Amygdala (tissue), 56 donors: ENCODE measurements around the gene IP6K2.
"Not testable (repeated sequence)": the region's sequence is repeated elsewhere in the genome, so short reads cannot be mapped to it uniquely, and the experiment has no call there.

Experiments used
- DNase-seq, 56 donors: peaks; one replicate each; lab custom pipeline; 2025; lab: John Stamatoyannopoulos, UW

Gene IP6K2

GRCh38 chr3:48733752-48734518 lies 16.9 kb upstream of the IP6K2 start:
- not testable (repeated sequence) for DNase-seq

- DNase-seq, result no peak
Observed at GRCh38 chr3:48727511-48727910, 10.5 kb upstream of the IP6K2 start.

- DNase-seq, result not testable (repeated sequence)
Observed at GRCh38 chr3:48725185-48725855, 8.3 kb upstream of the IP6K2 start.

- DNase-seq, result no peak
Observed at GRCh38 chr3:48723725-48724124, 6.7 kb upstream of the IP6K2 start.

- not testable (repeated sequence) for DNase-seq
Observed at GRCh38 chr3:48723293-48723692, 6.3 kb upstream of the IP6K2 start.

- peak in 3 of 56 donors; percentile 31 to 49 (median 47) for DNase-seq
Observed at GRCh38 chr3:48716508-48716981, 476 bp downstream of the IP6K2 start.

GRCh38 chr3:48715174-48715800 lies 1.7 kb downstream of the IP6K2 start:
- no peak for DNase-seq

GRCh38 chr3:48711727-48712126 lies 5.3 kb downstream of the IP6K2 start:
- no peak for DNase-seq

GRCh38 chr3:48709051-48709461 lies 8.0 kb downstream of the IP6K2 start:
- no peak for DNase-seq

GRCh38 chr3:48708481-48708889 lies 8.5 kb downstream of the IP6K2 start:
- DNase-seq, result no peak

- no peak for DNase-seq
Observed at GRCh38 chr3:48707157-48707556, 9.9 kb downstream of the IP6K2 start.

GRCh38 chr3:48702320-48702920 lies 14.6 kb downstream of the IP6K2 start:
- no peak for DNase-seq

GRCh38 chr3:48700731-48701405 lies 16.2 kb downstream of the IP6K2 start:
- no peak for DNase-seq

GRCh38 chr3:48698891-48699290 lies 18.1 kb downstream of the IP6K2 start:
- no peak for DNase-seq

GRCh38 chr3:48697952-48698351 lies 19.1 kb downstream of the IP6K2 start:
- no peak for DNase-seq

GRCh38 chr3:48696601-48697000 lies 20.4 kb downstream of the IP6K2 start:
- DNase-seq, result no peak

GRCh38 chr3:48696156-48696555 lies 20.9 kb downstream of the IP6K2 start:
- no peak for DNase-seq

GRCh38 chr3:48695393-48695753 lies 21.6 kb downstream of the IP6K2 start:
- DNase-seq, result peak in 20 of 56 donors; percentile 7 to 64 (median 42)

- DNase-seq, result peak in 50 of 56 donors; percentile 9 to 83 (median 58)
Observed at GRCh38 chr3:48694610-48695392, 22.2 kb downstream of the IP6K2 start.

GRCh38 chr3:48693826-48694225 lies 23.2 kb downstream of the IP6K2 start:
- no peak for DNase-seq
